Posterior cingulate gyrus (tissue), 11 donors: ENCODE data around the gene GFAP.

ENCODE experiments used
- DNase-seq, 10 donors: peaks; one replicate each; pipeline versions ENCODE4 v3.0.0 to v3.0.0-alpha.2; 2020 to 2021; ENCODE audit warnings: mixed read lengths in 3 of 10
- intact Hi-C: fragments of 100-400 bp; cut with DNase I; formaldehyde crosslinking; loops from one replicate; pipeline ENCODE4 v1.15.1; 2023

Gene GFAP

GRCh38 chr17:44917456-44917855 lies 2.2 kb upstream of the GFAP start:
- DNase-seq: peak in 3 of 10 donors; percentile 2 to 55 (median 12)
- intact Hi-C loops: no loop called here

DNA sequence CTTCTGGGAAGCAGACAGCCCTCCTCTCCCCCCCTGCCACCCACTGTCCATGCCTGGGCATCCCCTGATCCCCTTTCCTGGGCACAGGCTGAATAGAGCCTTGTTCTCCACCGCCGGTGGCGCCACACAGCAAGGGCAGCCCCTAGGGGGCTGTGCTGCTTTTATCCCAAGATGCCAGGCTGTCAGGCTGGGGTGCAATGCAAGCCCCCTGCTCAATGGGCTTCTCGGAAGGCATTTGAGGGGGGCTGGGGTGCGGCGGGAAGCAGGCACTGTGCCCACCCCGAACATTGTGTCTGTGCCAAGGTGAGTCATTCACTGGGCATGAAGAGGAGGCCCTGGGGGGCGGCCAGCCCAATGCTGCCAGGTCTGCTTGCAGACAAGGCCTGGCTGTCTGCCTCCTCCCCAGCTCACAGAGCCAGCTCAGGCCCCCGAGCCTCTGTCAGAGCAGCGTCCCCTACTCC lies 1.5 kb upstream of the GFAP start:
- peak; percentile 39 to 96 (median 72) for DNase-seq
- intact Hi-C loops: no loop called here

GRCh38 chr17:44915862-44916780 lies 821 bp upstream of the GFAP start:
- intact Hi-C loops: no loop called here
- DNase-seq: peak in 2 of 10 donors; percentile 15 to 83

GRCh38 chr17:44914698-44915271 lies 515 bp downstream of the GFAP start:
- peak in 2 of 10 donors; percentile 11 to 80 for DNase-seq
- intact Hi-C loops: no loop called here

DNA sequence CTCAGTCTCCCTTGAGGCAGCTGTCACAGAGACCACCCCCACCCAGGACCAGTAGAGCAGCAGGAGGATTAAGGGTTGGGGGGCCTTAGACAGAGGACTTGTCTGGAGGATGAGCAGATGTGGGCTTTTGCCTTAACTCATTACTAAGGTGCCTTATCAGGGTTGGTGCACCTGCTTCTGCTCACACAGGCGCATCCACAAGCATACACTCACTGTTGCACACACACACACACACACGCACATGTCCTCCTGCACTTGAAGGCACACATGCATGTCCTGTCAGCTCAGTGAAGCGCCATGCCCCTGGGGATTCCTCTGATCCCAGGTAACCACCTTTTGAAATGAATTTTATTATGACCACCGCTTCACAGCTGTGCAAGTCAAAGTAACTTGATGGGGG lies 1.2 kb downstream of the GFAP start:
- intact Hi-C loops: no loop called here
- DNase-seq: peak in 2 of 10 donors; percentile 3 to 47

GRCh38 chr17:44913676-44914075 lies 1.6 kb downstream of the GFAP start:
- peak in 1 of 10 donors; percentile 5 for DNase-seq
- intact Hi-C loops: no loop called here

DNA sequence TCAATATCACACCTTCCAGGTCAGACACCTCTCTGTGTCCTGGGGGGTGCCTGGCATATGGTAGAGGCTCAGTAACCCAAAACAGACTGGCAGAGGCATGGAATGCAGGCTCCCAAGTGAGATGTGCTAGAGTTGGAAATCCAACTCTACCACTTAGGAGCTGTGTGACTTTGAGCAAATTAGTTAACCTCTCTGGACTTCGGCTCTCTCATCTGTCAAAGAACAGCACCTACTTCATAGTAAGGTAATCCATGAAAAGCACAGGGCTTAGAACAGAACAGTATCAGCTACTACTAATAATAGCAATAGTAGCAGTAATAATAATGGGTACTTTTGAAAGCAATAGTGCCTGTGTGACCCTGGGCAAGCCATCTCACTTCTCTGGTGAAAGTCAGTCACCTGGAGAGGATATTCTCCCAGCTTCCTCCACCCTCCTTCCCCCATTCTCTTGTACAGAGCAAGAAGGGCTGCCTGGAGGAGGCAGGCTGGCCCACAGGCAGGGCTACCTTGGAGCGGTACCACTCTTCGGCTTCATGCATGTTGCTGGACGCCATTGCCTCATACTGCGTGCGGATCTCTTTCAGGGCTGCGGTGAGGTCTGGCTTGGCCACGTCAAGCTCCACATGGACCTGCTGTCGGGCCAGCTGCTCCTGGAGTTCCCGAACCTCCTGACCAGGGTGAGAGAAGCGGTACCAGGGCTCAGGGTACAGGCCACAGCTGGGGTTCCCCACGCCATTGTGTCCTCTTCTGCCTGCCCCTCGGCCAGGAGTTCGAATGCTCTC lies 2.3 kb downstream of the GFAP start:
- peak in 2 of 10 donors; percentile 13 to 76 for DNase-seq
- intact Hi-C loops: no loop called here

GRCh38 chr17:44911133-44912001 lies 3.9 kb downstream of the GFAP start:
- DNase-seq: peak in 3 of 10 donors; percentile 74 to 89 (median 86)
- intact Hi-C loops: no loop called here

GRCh38 chr17:44910231-44911106 lies 4.8 kb downstream of the GFAP start:
- peak in 3 of 10 donors; percentile 9 to 80 (median 67) for DNase-seq
- intact Hi-C loops: no loop called here

DNA sequence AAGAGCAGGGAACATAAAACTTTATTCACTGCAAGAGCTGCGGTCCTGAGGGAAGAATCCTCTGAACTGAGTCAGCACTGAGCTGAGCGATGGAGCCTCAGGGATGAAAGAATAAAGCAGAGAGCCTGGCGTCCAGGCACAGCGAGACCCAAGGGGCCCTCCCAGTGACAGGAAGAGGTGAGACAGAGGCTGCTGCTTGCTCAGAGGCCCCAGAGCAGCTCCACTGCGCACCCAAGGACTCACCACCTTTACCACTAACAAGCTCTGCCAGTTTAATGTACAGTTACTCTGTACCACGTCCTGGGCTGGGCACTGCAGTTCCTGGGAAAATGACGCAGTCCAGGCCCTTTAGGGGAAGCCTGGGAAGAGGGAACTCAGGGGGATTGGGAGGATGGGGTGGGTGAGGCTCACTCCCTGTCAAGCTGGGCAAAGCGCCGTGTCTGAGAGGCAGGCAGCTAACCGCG lies 5.6 kb downstream of the GFAP start:
- intact Hi-C loops: no loop called here
- peak in 2 of 10 donors; percentile 9 to 68 for DNase-seq

GRCh38 chr17:44908761-44909326 lies 6.5 kb downstream of the GFAP start:
- DNase-seq: no peak

GRCh38 chr17:44907729-44908470 lies 7.4 kb downstream of the GFAP start:
- peak in 1 of 10 donors; percentile 62 for DNase-seq
- intact Hi-C loops: no loop called here

More at GRCh38 chr17:44908761-44909326, 6.5 kb downstream of the GFAP start:
- intact Hi-C loops: no loop called here

- intact Hi-C loops: no loop called here
- DNase-seq: peak in 2 of 10 donors; percentile 71 to 81
These were observed 8.3 kb downstream of the GFAP start for GRCh38 chr17:44906763-44907728.

DNA sequence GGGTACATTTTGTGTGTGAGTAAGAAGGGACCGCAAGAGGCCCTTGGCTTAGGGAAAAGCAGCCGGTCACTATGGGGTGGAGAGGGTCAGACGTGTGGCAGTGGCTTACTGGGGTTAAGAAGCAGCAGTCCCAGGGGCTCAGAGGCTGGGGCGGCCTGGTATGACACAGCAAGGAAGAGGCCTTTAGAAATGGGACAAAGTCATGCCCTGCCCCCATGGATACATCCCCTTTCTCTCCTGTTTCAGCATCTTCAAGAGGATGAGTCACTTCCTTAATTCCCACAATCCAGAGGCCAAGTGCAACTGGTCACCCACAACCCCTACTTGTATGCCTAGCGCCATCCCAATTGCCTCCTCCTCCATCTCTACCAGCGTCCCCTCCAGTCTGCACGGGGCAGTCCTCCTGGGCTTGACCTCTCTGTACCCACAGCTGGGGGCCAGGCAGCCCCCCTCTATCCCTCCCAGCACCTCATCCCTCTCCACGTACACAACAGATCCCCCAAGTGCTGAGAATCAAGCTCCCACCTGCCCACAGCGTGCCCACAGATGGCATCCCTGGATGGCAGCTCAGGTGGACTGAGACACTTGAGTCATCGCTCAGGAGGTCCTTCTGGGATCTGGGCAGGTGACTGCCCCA lies 9.2 kb downstream of the GFAP start:
- intact Hi-C loops: no loop called here
- DNase-seq: peak in 2 of 10 donors; percentile 79 to 80

GRCh38 chr17:44905006-44906000 lies 10.0 kb downstream of the GFAP start:
- peak in 2 of 10 donors; percentile 79 to 82 for DNase-seq
- intact Hi-C loops: no loop called here
